HG03039 (cell line): ENCODE measurements around the gene PRAMEF8.
"Not testable (repeated sequence)": the region's sequence is repeated elsewhere in the genome, so short reads cannot be mapped to it uniquely, and the experiment has no call there.

ENCODE experiments used
- ATAC-seq: cut with Tn5 transposase; IDR thresholded peaks from one replicate; pipeline ENCODE4 v1.9.1; 2021; ENCODE audit warnings: mild to moderate bottlenecking, moderate library complexity; ENCODE audit not compliant: unreplicated experiment

Gene PRAMEF8

GRCh38 chr1:13285037-13285436 lies at the start of gene PRAMEF8:
Gene PRAMEF8, minus strand, starts transcription at chr1:13285137. Its CDS starts 1,046 bp downstream, at chr1:13284091.
- ATAC-seq: not testable (repeated sequence)

GRCh38 chr1:13315281-13315680 lies 30.3 kb upstream of the PRAMEF8 start, which contains the start of gene PRAMEF15:
Gene PRAMEF15, plus strand, starts transcription at chr1:13315581. Its CDS starts 2,827 bp downstream, at chr1:13318408.
- not testable (repeated sequence) for ATAC-seq

GRCh38 chr1:13303239-13303638 lies 18.3 kb upstream of the PRAMEF8 start, which contains the start of gene PRAMEF33:
Gene PRAMEF33, plus strand, starts transcription at chr1:13303539. Its CDS starts 2,416 bp downstream, at chr1:13305955.
- not testable (repeated sequence) for ATAC-seq

GRCh38 chr1:13302197-13302596 lies 17.3 kb upstream of the PRAMEF8 start:
- ATAC-seq: not testable (repeated sequence)

GRCh38 chr1:13298699-13299098 lies 13.8 kb upstream of the PRAMEF8 start:
- not testable (repeated sequence) for ATAC-seq

- ATAC-seq: not testable (repeated sequence)
Observed at GRCh38 chr1:13297216-13297931, 12.4 kb upstream of the PRAMEF8 start.

- not testable (repeated sequence) for ATAC-seq
Observed at GRCh38 chr1:13289030-13289429, 4.1 kb upstream of the PRAMEF8 start.

- not testable (repeated sequence) for ATAC-seq
Observed at GRCh38 chr1:13279617-13280016, 5.3 kb downstream of the PRAMEF8 start.

GRCh38 chr1:13277016-13277415 lies 7.9 kb downstream of the PRAMEF8 start:
- not testable (repeated sequence) for ATAC-seq

- not testable (repeated sequence) for ATAC-seq
Observed at GRCh38 chr1:13265124-13265523, 19.8 kb downstream of the PRAMEF8 start.

- not testable (repeated sequence) for ATAC-seq
Observed at GRCh38 chr1:13253898-13254297, 31.0 kb downstream of the PRAMEF8 start, which contains the start of gene PRAMEF5. Gene PRAMEF5, plus strand, starts transcription at chr1:13254198. Its CDS starts 5,071 bp downstream, at chr1:13259269.

- ATAC-seq: not testable (repeated sequence)
Observed at GRCh38 chr1:13247122-13247521, 37.8 kb downstream of the PRAMEF8 start.

GRCh38 chr1:13246554-13246871 lies 38.4 kb downstream of the PRAMEF8 start:
- not testable (repeated sequence) for ATAC-seq

GRCh38 chr1:13245841-13246553 lies 38.9 kb downstream of the PRAMEF8 start:
- ATAC-seq: not testable (repeated sequence)

- ATAC-seq: not testable (repeated sequence)
Observed at GRCh38 chr1:13243536-13244263, 41.2 kb downstream of the PRAMEF8 start.

GRCh38 chr1:13239633-13240032 lies 45.3 kb downstream of the PRAMEF8 start:
- ATAC-seq: not testable (repeated sequence)

- ATAC-seq: not testable (repeated sequence)
Observed at GRCh38 chr1:13237572-13237971, 47.4 kb downstream of the PRAMEF8 start.

GRCh38 chr1:13234057-13234456 lies 50.9 kb downstream of the PRAMEF8 start:
- ATAC-seq: not testable (repeated sequence)

- not testable (repeated sequence) for ATAC-seq
Observed at GRCh38 chr1:13232056-13232455, 52.9 kb downstream of the PRAMEF8 start.
